Measurements from ENCODE around the gene GSTO1.

- no peak for TF ChIP-seq CTCF (IDR thresholded peaks at IDR 0.05; ENCODE audit: insufficient read depth, low read depth, low read length)
- no peak for TF ChIP-seq EZH2 (IDR thresholded peaks at IDR 0.05; ENCODE audit: insufficient read depth, low read length)
Observed at GRCh38 chr10:104279550-104280259, 25.0 kb downstream of the GSTO1 start.

Data from astrocyte (in vitro differentiated cells and primary cell).